Vagina (tissue), 2 donors: Measurements from ENCODE around the gene TBC1D22A. TPM values are rescaled to one million over a fixed set of nuclear protein-coding genes. Genes with fewer than 3 reads are reported as not detected.
"Not testable (repeated sequence)": the region's sequence is repeated elsewhere in the genome, so short reads cannot be mapped to it uniquely, and the experiment has no call there.

ENCODE experiments used
- DNase-seq, 2 donors: peaks; one replicate each; pipeline ENCODE4 v3.0.0-alpha.2; 2017; ENCODE audit errors: extremely low spot score in 2 of 2
- H3K27ac ChIP-seq: fragments of 200-600 bp; sonication (generic); one replicate; pipeline ENCODE4 v1.5.1; 2019
- H3K27me3 ChIP-seq: fragments of 200-600 bp; sonication (generic); one replicate; pipeline ENCODE4 v1.5.1; 2019
- H3K36me3 ChIP-seq, 2 donors: fragments of 200-600 bp; sonication (generic); one replicate each; pipeline ENCODE4 v1.5.1; 2017 to 2019
- H3K4me1 ChIP-seq: fragments of 200-600 bp; sonication (generic); one replicate; pipeline ENCODE4 v1.5.1; 2019
- H3K4me3 ChIP-seq, 2 donors: fragments of 200-600 bp; sonication (generic); 1 replicate in 1 of 2; 2 replicates in 1 of 2; pipeline ENCODE4 v1.5.1; 2016 to 2019
- H3K9me3 ChIP-seq: fragments of 200-600 bp; sonication (generic); one replicate; pipeline ENCODE4 v1.5.1; 2019
- POLR2A ChIP-seq, 2 donors: fragments of 450-650 bp; IDR thresholded peaks; one replicate each; pipeline ENCODE4 v1.6.1; 2017; ENCODE audit warnings: antibody characterized with exemption in 2 of 2, mild to moderate bottlenecking in 2 of 2, moderate library complexity in 2 of 2
- POLR2AphosphoS5 ChIP-seq, 2 donors: sonication (generic); formaldehyde crosslinking; IDR thresholded peaks; one replicate each; pipeline ENCODE4 v1.9.0; 2017; ENCODE audit warnings: antibody characterized with exemption in 2 of 2, mild to moderate bottlenecking in 2 of 2, low read depth in 1 of 2; ENCODE audit not compliant: insufficient read depth in 1 of 2
- intact Hi-C: fragments of 100-400 bp; cut with DNase I; formaldehyde crosslinking; loops from one replicate; pipeline ENCODE4 v1.15.1; 2023
- total RNA-seq: library from RNA; depleted of rRNA; stranded (reverse); fragments of >200 nt; gene quantifications from one replicate; pipeline ENCODE4 v1.2.3, GENCODE V29; 2016
- TF ChIP-seq, protein P1 (sequence below), 3 experiments: fragments of 450-650 bp in 2 of 3; fragments of 200-600 bp in 1 of 3; sonication (generic) in 1 of 3; IDR thresholded peaks; one replicate each; pipeline ENCODE4 v1.5.1; 2017 to 2019; ENCODE audit warnings: antibody characterized with exemption in 3 of 3, mild to moderate bottlenecking in 2 of 3, moderate library complexity in 2 of 3

The TBC1D22A gene
- total RNA-seq, 1 donor from 2014 or later, result 38.3 TPM

- H3K36me3 ChIP-seq, result no peaks in the 10 kb centered on the region
- DNase-seq, result no peak
- TF ChIP-seq POLR2AphosphoS5 (IDR thresholded peaks at IDR 0.05; ENCODE audit: insufficient read depth in 1 of 2, low read depth in 1 of 2), result no peak
- TF ChIP-seq POLR2A (IDR thresholded peaks at IDR 0.05), result no peak
- TF ChIP-seq, protein P1, sequence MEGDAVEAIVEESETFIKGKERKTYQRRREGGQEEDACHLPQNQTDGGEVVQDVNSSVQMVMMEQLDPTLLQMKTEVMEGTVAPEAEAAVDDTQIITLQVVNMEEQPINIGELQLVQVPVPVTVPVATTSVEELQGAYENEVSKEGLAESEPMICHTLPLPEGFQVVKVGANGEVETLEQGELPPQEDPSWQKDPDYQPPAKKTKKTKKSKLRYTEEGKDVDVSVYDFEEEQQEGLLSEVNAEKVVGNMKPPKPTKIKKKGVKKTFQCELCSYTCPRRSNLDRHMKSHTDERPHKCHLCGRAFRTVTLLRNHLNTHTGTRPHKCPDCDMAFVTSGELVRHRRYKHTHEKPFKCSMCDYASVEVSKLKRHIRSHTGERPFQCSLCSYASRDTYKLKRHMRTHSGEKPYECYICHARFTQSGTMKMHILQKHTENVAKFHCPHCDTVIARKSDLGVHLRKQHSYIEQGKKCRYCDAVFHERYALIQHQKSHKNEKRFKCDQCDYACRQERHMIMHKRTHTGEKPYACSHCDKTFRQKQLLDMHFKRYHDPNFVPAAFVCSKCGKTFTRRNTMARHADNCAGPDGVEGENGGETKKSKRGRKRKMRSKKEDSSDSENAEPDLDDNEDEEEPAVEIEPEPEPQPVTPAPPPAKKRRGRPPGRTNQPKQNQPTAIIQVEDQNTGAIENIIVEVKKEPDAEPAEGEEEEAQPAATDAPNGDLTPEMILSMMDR (IDR thresholded peaks at IDR 0.05), result no peak
- H3K27me3 ChIP-seq, result no peaks in the 10 kb centered on the region
- no peak overlapping the region for H3K4me3 ChIP-seq
- no peak overlapping the region for H3K27ac ChIP-seq
- H3K9me3 ChIP-seq, result no peaks in the 10 kb centered on the region
- intact Hi-C loops, result no loop called here
- peaks cover 73% of the 10 kb centered on the region for H3K4me1 ChIP-seq
Measured at GRCh38 chr22:46730568-46731245, 31.7 kb upstream of the TBC1D22A start.

DNA sequence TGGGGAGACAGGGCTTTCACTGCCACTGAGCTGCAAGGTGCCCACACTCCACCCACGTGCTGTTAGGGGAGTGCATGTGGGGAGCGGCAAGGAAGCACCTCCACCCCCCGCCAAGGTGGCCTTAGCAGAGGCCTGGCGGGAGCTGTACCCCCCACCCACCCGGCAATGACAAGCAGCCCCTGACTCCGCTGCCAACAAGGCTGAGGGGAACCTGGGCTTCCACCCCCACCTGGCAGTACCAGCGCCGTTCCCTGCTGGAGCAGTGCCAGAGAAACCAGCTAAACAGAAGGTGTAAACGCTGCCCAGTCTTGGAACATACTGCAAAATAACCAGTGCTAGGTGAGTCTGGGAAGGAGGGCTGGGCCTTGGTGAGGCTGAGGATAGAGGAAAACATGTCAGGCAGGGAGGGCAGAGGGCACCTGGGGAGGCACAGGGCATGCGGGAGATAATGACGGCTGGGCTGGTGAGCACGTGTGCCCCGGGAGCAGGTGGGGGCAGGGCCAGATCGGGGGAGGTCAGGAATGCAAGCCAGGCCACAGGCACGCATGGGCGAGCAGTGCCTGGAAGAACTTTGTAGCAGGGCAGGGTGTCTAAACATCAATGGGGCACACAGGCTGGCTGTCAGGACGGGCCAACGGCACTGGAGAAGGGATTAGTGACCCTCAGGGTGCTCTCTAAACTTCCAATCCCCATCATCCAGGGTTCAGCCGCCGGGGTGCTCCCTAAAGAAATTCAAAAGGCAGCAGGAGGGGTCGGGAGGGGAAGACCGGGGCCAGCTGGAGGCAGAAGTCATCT, 31.0 kb upstream of the TBC1D22A start:
- intact Hi-C loops, result no loop called here
- DNase-seq, result no peak
- no peaks in the 10 kb centered on the region for H3K36me3 ChIP-seq

DNA sequence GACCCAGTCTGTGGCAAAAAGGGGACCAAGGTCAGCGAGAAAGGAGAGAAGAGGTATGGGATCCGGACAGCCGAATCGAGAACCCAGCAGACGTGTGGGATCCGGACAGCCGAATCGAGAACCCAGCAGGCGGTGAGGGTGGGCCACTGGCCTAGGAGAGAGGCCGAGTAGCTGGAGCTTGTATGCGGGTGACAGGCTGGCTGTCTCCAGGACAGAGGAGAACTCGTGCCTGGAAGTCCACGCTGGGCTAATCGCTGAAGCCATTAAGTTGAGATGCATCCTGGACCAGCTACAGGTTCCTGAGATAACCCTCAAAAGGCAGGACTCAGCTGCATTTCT, 30.4 kb upstream of the TBC1D22A start:
- H3K4me1 ChIP-seq, result peaks cover 74% of the 10 kb centered on the region
- intact Hi-C loops, result no loop called here
- no peak overlapping the region for H3K27ac ChIP-seq
- peak in 1 of 2 donors; percentile 82 for DNase-seq
- no peaks in the 10 kb centered on the region for H3K36me3 ChIP-seq
- H3K9me3 ChIP-seq, result no peaks in the 10 kb centered on the region
- no peaks in the 10 kb centered on the region for H3K27me3 ChIP-seq
- no peak overlapping the region for H3K4me3 ChIP-seq
- TF ChIP-seq, protein P1 (IDR thresholded peaks at IDR 0.05), result no peak

More for the DNA sequence above, 31.0 kb upstream of the TBC1D22A start:
- Histone ChIP-seq H3K4me1 (peaks cover 73% of the 10 kb centered on the region), H3K9me3 (no peaks in the 10 kb centered on the region), H3K27ac (no peak overlapping the region), H3K27me3 (no peaks in the 10 kb centered on the region), H3K4me3 (no peak overlapping the region)
- no peak for TF ChIP-seq POLR2AphosphoS5 (IDR thresholded peaks at IDR 0.05; ENCODE audit: insufficient read depth in 1 of 2, low read depth in 1 of 2)
- TF ChIP-seq POLR2A (IDR thresholded peaks at IDR 0.05), result no peak
- TF ChIP-seq, protein P1 (IDR thresholded peaks at IDR 0.05), result no peak

GRCh38 chr22:46732513-46732912, 29.9 kb upstream of the TBC1D22A start:
- H3K4me1 ChIP-seq, result peaks cover 78% of the 10 kb centered on the region
- no peaks in the 10 kb centered on the region for H3K9me3 ChIP-seq
- peak in 1 of 2 donors; percentile 77 for DNase-seq
- intact Hi-C loops, result no loop called here
- TF ChIP-seq POLR2AphosphoS5 (IDR thresholded peaks at IDR 0.05; ENCODE audit: insufficient read depth in 1 of 2, low read depth in 1 of 2), result no peak
- TF ChIP-seq, protein P1 (IDR thresholded peaks at IDR 0.05), result no peak
- no peak for TF ChIP-seq POLR2A (IDR thresholded peaks at IDR 0.05)
- H3K36me3 ChIP-seq, result no peaks in the 10 kb centered on the region
- no peaks in the 10 kb centered on the region for H3K27me3 ChIP-seq
- no peak overlapping the region for H3K27ac ChIP-seq
- no peak overlapping the region for H3K4me3 ChIP-seq

GRCh38 chr22:46734213-46734722, 28.2 kb upstream of the TBC1D22A start:
- H3K4me3 ChIP-seq, DNase-seq, H3K36me3 ChIP-seq, intact Hi-C loops, H3K27ac ChIP-seq, H3K9me3 ChIP-seq, H3K27me3 ChIP-seq: not testable (repeated sequence)
- H3K4me1 ChIP-seq, result peaks cover 71% of the 10 kb centered on the region
